Spleen (tissue), 11 donors: ENCODE measurements around the gene KMT2E. TPM values are rescaled to one million over a fixed set of nuclear protein-coding genes. Genes with fewer than 3 reads are reported as not detected.
A peak's percentile ranks its signal among the peaks of the same experiment; 100 is the strongest.

Source experiments
- DNase-seq: peaks from one replicate; pipeline ENCODE4 v3.0.0-alpha.2; 2020
- H3K27ac ChIP-seq, 8 donors: fragments of 200-600 bp; sonication (generic) in 7 of 8; 1 replicate in 4 of 8; 2 replicates in 4 of 8; pipeline versions ENCODE4 v1.5.0 to v1.8.0; 2016 to 2021; ENCODE audit warnings: inconsistent platforms in 4 of 8, mild to moderate bottlenecking in 4 of 8, moderate library complexity in 1 of 8
- H3K27me3 ChIP-seq, 7 donors: fragments of 200-600 bp; sonication (generic) in 6 of 7; replicated peaks in 1 of 7; 1 replicate in 4 of 7; 2 replicates in 3 of 7; pipeline versions ENCODE4 v1.5.0 to v1.8.0; 2016 to 2021; ENCODE audit warnings: inconsistent platforms in 3 of 7, mild to moderate bottlenecking in 1 of 7
- H3K36me3 ChIP-seq, 6 donors: fragments of 200-600 bp; sonication (generic) in 5 of 6; 1 replicate in 4 of 6; 2 replicates in 2 of 6; pipeline versions ENCODE4 v1.5.0 to v1.8.0; 2016 to 2021; ENCODE audit warnings: inconsistent platforms in 2 of 6
- H3K4me1 ChIP-seq, 6 donors: fragments of 200-600 bp; sonication (generic) in 5 of 6; 1 replicate in 3 of 6; 2 replicates in 3 of 6; pipeline versions ENCODE4 v1.5.0 to v1.8.0; 2016 to 2021; ENCODE audit warnings: inconsistent platforms in 3 of 6
- H3K4me3 ChIP-seq, 8 donors: fragments of 200-600 bp; sonication (generic) in 7 of 8; 1 replicate in 4 of 8; 2 replicates in 4 of 8; pipeline versions ENCODE4 v1.5.0 to v1.8.0; 2016 to 2021; ENCODE audit warnings: inconsistent platforms in 4 of 8, mild to moderate bottlenecking in 4 of 8, moderate library complexity in 2 of 8
- H3K9me3 ChIP-seq, 8 donors: fragments of 200-600 bp; sonication (generic) in 7 of 8; 1 replicate in 4 of 8; 2 replicates in 4 of 8; pipeline versions ENCODE4 v1.5.0 to v1.8.0; 2016 to 2021; ENCODE audit warnings: inconsistent platforms in 4 of 8
- CTCF ChIP-seq, 11 experiments: fragments of 200-600 bp in 7 of 11; fragments of 450-650 bp in 4 of 11; sonication (generic) in 4 of 11; IDR thresholded peaks in 8 of 11; conservative IDR thresholded peaks in 3 of 11; 1 replicate in 7 of 11; 2 replicates in 4 of 11; pipeline versions ENCODE4 v1.4.0 to v1.8.0; 2016 to 2021; ENCODE audit warnings: antibody characterized with exemption in 11 of 11, inconsistent platforms in 4 of 11, mild to moderate bottlenecking in 1 of 11
- POLR2A ChIP-seq, 3 donors: fragments of 450-650 bp; IDR thresholded peaks; one replicate each; pipeline ENCODE4 v1.5.1; 2017; ENCODE audit warnings: antibody characterized with exemption in 3 of 3, mild to moderate bottlenecking in 1 of 3
- POLR2AphosphoS5 ChIP-seq, 3 donors: sonication (generic); formaldehyde crosslinking; IDR thresholded peaks; one replicate each; pipeline ENCODE4 v1.5.1; 2017; ENCODE audit warnings: antibody characterized with exemption in 3 of 3
- WGBS, 5 donors: extraction: QIAGEN DNeasy Blood & Tissue Kit in 3 of 5; methylation state at CpG; one replicate each; pipeline versions ENCODE4 v1.1.5 to v1.1.7; 2013 to 2018; 5-methylcytosine and 5-hydroxymethylcytosine counted together
- intact Hi-C: fragments of 100-400 bp; cut with DNase I; formaldehyde crosslinking; loops from one replicate; pipeline ENCODE4 v1.15.0; 2023; ENCODE audit warnings: low total_unique reads
- polyA plus RNA-seq, 3 donors: library from polyadenylated mRNA; stranded (reverse); fragments of 200-250 nt; gene quantifications; one replicate each; pipeline ENCODE4 v1.2.1, GENCODE V29; 2013
- total RNA-seq, 7 donors: library from RNA; depleted of rRNA in 3 of 7; stranded (reverse); fragments of >200 nt in 3 of 7; fragmentation: NEBNext Ultra II Directional in 4 of 7; extraction: Animal tissue kit (Norgen Biotek cat#: 25700) in 4 of 7; gene quantifications; one replicate each; pipeline versions ENCODE4 v1.1.0 to v1.2.1, GENCODE V29; 2016 to 2021
- donor health status: healthy with polysubstance abuse.
- donor health status: DM: no; HTN: no; CAD: no; lungs with moderate emphysema.
- donor health status: DM: no; HTN: no; CAD: no.
- donor health status: Bipolar disorder and iron deficiency.
- donor health status: healthy.
- donor health status: DM: no; HTN: no; CAD: no.
- donor health status: DM: yes; HTN: yes; CAD: no.

Gene KMT2E
- total and polyA plus RNA-seq, 10 donors: 11.5 to 215 (median 137) TPM

- WGBS, 5 donors: 87 to 95% (median 92%) methylated on average over 5 of the region's 5 CpGs
- intact Hi-C loops: no loop called here
- Histone ChIP-seq H3K27me3 (no peaks in the 10 kb centered on the region), H3K9me3 (no peaks in the 10 kb centered on the region), H3K4me3 (no peak overlapping the region), H3K27ac (peak overlapping the region in 2 of 8 donors; percentile 10 to 47), H3K36me3 (peaks cover 0 to 41% (median 0%) of the 10 kb centered on the region in 6 donors), H3K4me1 (peaks cover 0 to 97% (median 85%) of the 10 kb centered on the region in 6 donors)
- DNase-seq: no peak
- no peak for TF ChIP-seq CTCF (IDR thresholded peaks at IDR 0.05 in 8 of 11, conservative IDR thresholded peaks at IDR 0.05 in 3 of 11)
- no peak for TF ChIP-seq POLR2AphosphoS5 (IDR thresholded peaks at IDR 0.05)
- TF ChIP-seq POLR2A (IDR thresholded peaks at IDR 0.05): no peak
Measured at GRCh38 chr7:105007298-105007697, 6.7 kb upstream of the KMT2E start.

DNA sequence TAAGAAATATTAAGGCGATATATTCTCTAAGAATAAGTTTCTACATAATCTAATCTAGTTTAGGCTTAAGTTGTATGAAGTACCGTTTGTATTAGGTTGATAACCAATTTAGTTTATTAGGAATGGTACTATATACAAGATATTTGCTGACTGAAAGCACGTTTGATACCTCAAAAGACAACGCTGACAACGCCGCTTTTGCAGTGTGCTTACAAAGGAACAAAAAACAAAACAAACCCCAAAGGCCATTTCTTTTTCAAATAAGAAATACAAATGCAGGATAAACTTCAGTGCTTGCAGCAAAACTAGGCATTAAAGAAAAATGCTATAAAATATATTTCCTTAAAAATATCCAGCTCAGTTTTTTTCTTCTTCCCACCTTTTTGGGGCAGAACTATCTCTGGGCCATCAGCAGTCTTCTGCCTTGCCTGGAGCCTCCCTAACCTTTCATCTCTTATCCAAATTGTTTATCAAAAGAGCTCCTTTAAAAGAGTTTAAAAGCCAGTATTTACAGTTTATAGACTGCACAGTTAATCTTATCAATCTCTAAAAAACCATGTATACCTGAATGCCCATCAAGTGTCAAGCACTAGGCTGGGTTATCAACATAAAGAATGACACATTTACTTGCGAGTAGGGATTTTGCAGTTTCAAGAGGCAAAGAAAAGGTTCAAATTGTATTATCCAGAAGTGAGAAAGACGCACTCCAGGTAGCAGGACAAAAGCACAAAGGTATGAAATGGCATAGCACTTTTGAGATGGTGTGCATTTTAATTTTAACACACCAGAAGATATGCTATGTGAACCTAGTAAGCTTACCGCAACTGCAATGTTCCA is 4.1 kb upstream of the KMT2E start:
- WGBS, 5 donors: 35 to 50% (median 44%) methylated on average over 9 of the region's 9 CpGs
- Histone ChIP-seq H3K9me3 (no peaks in the 10 kb centered on the region), H3K36me3 (peaks cover 0 to 39% (median 0%) of the 10 kb centered on the region in 6 donors), H3K27ac (peak overlapping the region in 7 of 8 donors; percentile 100), H3K4me1 (peaks cover 0 to 71% (median 59%) of the 10 kb centered on the region in 6 donors), H3K27me3 (no peaks in the 10 kb centered on the region), H3K4me3 (peak overlapping the region; percentile 58 to 82 (median 70))
- intact Hi-C loops: no loop called here
- DNase-seq: no peak
- TF ChIP-seq POLR2A (IDR thresholded peaks at IDR 0.05): no peak

DNA sequence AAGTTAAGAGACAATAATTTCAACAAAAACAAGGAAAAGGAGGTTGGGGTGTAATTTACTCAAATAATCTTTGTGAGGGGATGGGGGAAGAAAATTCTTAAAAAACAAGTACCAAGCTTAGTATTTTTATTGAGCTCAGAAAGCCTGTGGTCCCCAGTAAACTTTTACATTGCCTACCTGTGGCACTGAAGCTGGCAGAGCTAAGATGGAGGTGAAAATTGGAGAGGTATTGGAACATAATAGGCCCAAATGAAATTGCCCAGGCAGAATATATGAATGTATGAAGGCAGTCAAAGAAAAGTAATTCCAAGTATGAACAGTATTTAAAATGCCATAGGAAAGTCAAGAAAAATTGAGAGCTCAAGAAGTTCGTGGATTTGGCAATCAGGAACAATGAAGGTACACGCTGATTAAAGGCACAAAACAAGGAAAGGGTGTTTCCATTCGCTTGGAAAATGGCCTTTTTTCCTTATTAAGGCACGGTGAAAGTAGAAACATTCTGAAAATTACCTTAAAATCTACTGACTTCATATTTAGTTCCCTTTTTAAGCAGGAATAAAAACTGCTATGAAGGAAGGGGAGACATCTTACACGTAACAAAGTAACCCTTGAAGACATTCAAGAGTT is 3.4 kb upstream of the KMT2E start:
- TF ChIP-seq CTCF (IDR thresholded peaks at IDR 0.05 in 8 of 11, conservative IDR thresholded peaks at IDR 0.05 in 3 of 11): no peak
- TF ChIP-seq POLR2A (IDR thresholded peaks at IDR 0.05): no peak
- peaks cover under 1 to 64% (median 53%) of the 10 kb centered on the region in 6 donors for H3K4me1 ChIP-seq
- H3K9me3 ChIP-seq: no peaks in the 10 kb centered on the region
- peaks cover 0 to 32% (median 0%) of the 10 kb centered on the region in 6 donors for H3K36me3 ChIP-seq
- H3K27me3 ChIP-seq: no peaks in the 10 kb centered on the region
- intact Hi-C loops: no loop called here
- H3K27ac ChIP-seq: peak overlapping the region; percentile 100
- 4 to 8% (median 5%) methylated on average over 5 of the region's 5 CpGs for WGBS, 5 donors
- peak overlapping the region; percentile 58 to 82 (median 70) for H3K4me3 ChIP-seq
- DNase-seq: no peak

DNA sequence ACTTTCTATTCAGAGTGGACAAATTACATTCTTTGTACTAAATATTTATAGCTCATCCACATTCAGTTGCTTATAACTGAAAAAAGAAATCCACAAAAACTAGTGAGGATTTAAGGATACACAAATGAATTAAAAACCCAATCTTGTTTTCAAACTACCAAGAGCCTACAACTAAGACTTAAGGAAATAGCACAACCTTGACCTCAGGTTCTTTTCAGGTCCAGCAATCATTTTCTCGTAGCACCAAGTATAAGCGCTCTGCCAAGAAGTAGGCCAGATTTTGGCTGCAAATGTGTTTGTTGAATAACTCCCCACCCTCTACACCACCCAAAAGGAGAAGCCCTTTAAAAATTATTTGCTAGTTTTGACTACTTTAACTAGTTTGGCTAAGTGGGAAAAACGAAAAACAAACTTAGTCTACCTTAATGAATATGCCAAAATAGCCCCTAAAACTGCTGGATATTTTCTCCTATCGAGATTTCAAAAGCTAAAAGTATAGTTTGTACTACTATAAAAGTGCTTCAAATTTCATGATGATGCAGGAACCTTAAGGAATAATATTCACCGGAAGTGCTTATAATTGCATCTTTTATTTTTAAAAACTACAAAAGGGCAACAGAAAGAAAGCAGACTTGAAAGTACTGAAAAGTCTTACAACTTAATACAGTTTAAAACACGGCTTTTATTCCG is 2.7 kb upstream of the KMT2E start:
- H3K4me1 ChIP-seq: peaks cover 7 to 64% (median 51%) of the 10 kb centered on the region in 6 donors
- H3K36me3 ChIP-seq: peaks cover 0 to 25% (median 0%) of the 10 kb centered on the region in 6 donors
- no peaks in the 10 kb centered on the region for H3K9me3 ChIP-seq
- no peaks in the 10 kb centered on the region for H3K27me3 ChIP-seq
- peak overlapping the region; percentile 100 for H3K27ac ChIP-seq
- DNase-seq: no peak
- intact Hi-C loops: no loop called here
- TF ChIP-seq POLR2A (IDR thresholded peaks at IDR 0.05) (no peak), POLR2AphosphoS5 (IDR thresholded peaks at IDR 0.05) (no peak), CTCF (IDR thresholded peaks at IDR 0.05 in 8 of 11, conservative IDR thresholded peaks at IDR 0.05 in 3 of 11) (no peak)
- WGBS, 5 donors: 1 to 2% (median 1%) methylated on average over 7 of the region's 7 CpGs
- H3K4me3 ChIP-seq: peak overlapping the region; percentile 58 to 82 (median 70)
